WI38 (cell line): ENCODE data around the gene CELA2B.
"Not testable (repeated sequence)": the region's sequence is repeated elsewhere in the genome, so short reads cannot be mapped to it uniquely, and the experiment has no call there.

Source experiments
- H3K4me3 ChIP-seq: 2 replicates; pipeline ENCODE4 v1.5.1; 2011; ENCODE audit warnings: low read depth, mild to moderate bottlenecking, control low read depth, low read length
- TF ChIP-seq, protein P1 (sequence below): IDR thresholded peaks from 2 replicates; pipeline ENCODE4 v1.5.1; 2012; ENCODE audit warnings: low read depth, mild to moderate bottlenecking, control low read depth, low read length

CELA2B gene

DNA sequence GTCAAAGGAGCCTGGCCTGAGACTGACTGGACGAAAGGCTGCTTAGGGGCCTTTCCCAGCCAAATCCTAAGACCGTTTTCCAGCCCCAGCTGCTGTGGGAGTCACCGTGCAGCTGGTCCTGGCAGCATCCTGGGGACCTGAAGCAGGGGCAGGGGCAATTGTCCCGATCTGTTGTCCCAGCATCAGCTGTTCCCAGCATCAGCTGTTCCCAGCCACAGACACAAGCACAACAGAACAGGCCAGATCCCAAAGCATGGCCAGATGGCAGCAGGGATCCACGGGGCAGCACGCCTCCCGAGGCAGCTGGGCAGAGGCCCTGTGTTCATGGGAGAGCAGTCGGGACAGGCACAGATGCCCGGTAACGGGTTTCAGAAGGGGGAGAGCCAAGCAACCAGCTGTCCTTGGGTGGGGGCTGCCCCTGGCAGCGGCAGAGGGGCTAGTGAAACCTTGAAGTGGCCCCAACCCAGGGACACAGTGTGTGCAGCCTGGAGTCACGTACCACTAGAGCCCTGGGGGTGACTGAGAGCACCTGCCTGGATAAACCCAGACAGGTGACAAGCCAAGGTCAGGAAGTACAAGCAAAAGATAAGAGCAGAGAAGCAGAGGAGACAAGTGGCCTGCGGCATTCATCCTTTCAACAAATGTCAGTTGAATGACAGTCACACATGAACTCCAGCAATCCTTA, 13.3 kb downstream of the CELA2B start:
- TF ChIP-seq, protein P1, sequence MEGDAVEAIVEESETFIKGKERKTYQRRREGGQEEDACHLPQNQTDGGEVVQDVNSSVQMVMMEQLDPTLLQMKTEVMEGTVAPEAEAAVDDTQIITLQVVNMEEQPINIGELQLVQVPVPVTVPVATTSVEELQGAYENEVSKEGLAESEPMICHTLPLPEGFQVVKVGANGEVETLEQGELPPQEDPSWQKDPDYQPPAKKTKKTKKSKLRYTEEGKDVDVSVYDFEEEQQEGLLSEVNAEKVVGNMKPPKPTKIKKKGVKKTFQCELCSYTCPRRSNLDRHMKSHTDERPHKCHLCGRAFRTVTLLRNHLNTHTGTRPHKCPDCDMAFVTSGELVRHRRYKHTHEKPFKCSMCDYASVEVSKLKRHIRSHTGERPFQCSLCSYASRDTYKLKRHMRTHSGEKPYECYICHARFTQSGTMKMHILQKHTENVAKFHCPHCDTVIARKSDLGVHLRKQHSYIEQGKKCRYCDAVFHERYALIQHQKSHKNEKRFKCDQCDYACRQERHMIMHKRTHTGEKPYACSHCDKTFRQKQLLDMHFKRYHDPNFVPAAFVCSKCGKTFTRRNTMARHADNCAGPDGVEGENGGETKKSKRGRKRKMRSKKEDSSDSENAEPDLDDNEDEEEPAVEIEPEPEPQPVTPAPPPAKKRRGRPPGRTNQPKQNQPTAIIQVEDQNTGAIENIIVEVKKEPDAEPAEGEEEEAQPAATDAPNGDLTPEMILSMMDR: no peak
- no peak overlapping the region for H3K4me3 ChIP-seq

DNA sequence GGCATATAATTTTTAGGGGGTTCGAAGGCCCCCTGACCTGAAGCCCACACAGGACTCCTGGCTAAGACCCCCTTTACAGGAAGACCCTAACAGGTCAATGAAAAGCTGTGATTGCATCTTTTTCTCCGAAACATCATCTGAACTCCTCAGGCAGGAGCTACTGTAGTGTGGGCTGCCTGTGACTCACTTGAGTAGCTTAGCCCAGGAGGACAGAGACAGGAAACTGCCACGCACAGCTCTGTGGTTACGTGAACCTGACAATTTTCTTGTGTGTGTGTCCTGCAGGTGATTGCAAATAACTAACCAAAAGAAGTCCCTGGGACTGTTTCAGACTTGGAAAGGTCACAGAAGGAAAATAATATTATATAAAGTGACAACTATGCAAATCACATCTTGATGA, 15.1 kb downstream of the CELA2B start:
- H3K4me3 ChIP-seq: not testable (repeated sequence)

DNA sequence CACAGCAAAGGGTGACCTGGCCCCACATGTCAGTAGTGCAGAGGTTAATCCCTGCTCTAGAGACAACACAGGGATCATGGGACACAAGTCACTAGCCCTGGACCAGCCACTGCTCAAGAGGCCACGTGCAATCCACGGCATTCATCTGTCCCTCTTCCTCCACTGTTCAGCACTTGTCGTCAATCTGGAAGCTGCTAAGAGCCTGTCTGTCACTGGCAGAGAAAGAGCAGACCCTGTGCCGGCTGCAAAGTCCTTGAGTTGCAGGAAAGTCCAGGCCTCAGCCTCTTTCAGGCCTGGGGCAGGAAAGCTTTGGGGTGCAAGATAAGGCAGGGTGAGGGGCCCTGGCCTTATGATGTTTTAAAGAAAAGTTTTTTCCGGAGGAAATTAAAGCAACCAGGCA, 16.7 kb downstream of the CELA2B start:
- TF ChIP-seq, protein P1: no peak
- no peak overlapping the region for H3K4me3 ChIP-seq

DNA sequence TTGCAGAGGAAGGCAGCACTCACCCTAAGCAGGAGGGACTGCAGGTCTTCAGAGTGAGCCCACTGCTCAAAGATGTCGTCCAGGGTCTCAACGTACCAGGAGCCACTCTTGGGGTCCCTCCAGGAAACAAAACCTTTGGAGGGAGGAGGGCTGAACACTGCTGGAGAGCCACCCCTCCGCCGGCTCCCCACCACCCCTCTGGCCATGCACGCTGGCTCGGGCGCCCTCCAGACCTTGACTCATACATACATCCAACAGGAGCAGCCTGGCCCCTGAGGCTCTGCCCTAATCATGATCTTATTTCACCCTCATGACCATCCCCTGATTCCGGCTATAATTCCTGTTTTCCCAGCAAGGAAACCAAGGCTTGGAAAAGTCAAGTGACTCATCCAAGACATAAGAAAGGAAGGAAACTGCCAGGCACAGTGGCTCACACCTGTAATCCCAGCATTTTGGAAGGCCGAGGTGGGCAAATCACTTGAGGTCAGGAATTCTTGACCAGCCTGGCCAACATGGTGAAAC, 18.0 kb downstream of the CELA2B start:
- TF ChIP-seq, protein P1: no peak
- no peak overlapping the region for H3K4me3 ChIP-seq

DNA sequence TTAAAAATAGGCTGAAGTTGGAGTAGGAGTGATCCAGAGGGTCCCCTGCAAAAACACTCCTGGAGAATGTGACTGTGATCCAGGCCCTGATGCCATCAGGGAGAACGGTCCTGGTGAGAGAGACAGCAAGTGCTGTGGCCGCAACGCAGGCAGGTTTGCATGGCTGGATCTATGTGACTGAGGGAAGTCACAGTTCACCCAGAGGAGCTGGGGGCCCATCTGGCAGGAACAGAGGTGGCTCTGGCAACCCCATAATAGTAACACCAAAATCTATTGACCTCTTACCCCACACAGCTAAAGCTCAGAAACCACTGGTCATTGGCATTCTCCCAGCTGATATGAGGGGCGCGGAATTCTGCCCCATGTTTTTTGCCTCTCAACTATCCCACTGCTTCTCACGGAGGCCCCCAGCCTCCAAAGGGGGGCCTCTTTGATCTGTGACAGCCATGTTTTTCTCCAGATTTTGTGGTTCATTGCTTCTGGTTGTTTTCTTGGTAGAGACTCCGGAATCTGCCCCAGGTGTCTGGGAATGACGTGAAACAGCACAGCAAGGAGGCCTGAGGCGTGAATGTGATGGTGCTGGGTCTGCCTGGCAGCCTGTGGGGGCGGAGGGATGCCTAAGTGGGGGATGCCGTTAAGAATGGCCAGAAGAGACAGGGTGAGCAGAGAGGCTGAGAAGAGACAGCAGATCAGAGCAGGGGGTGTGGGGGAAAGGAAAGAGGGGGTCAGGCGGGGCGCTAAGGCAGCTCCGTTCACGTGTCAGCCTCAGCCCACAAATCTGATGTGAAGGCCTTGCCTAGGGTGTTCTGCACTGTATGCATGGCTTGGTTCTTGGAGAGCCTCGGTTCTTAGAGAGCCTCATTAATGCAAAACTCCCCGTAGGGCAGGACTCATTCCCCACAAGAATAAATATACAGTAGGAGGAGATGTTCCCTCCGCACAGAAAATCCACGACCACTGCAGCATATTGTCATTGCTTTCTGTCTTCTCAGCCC, 24.6 kb downstream of the CELA2B start:
- TF ChIP-seq, protein P1: no peak

DNA sequence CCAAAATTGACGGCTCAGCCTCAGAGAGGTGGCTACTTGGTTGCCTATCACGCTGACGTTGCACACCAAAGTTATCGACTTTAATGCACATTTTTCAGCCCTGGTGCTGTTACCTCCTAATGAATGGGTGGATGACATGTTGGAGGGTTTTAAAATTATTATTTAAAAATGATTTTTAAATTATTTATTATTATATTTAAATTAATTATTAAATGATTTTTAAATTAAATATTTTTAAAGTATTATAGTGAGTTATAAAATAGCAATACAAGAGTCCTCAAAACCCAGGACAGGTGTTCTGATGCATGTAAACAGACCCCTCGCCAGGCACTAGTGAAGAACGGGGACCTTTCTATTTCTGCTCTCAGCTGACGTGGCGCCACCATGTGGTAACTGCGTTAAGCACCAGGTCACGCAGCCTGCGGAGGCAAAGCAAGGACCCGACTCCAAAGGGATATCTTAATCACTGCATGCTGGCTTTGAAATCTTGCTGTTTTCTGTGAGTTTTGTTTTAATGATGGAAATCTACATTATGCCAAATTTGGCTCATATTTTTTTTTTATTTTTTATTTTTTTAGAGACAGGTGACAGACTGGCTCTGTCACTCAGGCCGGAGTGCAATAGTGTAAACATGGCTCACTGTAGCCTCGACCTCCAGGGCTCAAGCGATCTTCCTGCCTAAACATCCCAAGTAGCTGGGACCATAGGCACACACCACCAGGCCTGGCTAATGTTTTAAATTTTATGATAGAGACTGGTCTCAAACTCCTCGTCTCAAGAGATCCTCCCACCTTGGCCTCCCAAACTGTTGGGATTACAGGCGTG, 25.5 kb downstream of the CELA2B start:
- TF ChIP-seq, protein P1: peak; percentile 74
- H3K4me3 ChIP-seq: no peak overlapping the region

More for the DNA sequence above, 24.6 kb downstream of the CELA2B start:
- no peak overlapping the region for H3K4me3 ChIP-seq

DNA sequence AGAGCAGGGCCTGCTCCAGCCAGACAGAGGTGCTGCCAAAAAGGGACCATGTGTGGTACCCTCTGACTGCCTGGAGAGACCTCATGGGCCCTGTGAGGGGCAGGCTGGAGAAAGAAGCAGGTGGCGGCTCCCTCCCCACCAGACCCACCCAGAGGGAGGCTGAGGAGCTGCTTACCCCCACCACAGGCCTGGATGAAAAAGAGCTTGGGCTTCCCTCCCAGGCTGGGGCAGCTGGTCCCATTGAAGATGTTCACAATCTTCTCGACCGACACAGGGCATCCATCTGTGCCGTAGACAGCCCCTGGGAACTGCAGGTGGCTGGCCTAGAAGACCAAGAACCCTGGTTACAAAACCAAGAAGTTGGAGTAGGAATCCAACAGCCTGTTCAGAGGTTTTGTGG, 28.5 kb downstream of the CELA2B start:
- H3K4me3 ChIP-seq: no peak overlapping the region
- TF ChIP-seq, protein P1: no peak
